Skeletal muscle tissue (tissue), 4 donors: Measurements from ENCODE around the gene FGF7. TPM values are rescaled to one million over a fixed set of nuclear protein-coding genes. Genes with fewer than 3 reads are reported as not detected.
"Not testable (repeated sequence)": the region's sequence is repeated elsewhere in the genome, so short reads cannot be mapped to it uniquely, and the experiment has no call there.

Experiments used
- H3K27ac ChIP-seq: one replicate; pipeline ENCODE4 v1.7.0; 2013; ENCODE audit warnings: mild to moderate bottlenecking, low read depth, low read length, inconsistent platforms
- H3K27me3 ChIP-seq, 3 donors: one replicate each; pipeline ENCODE4 v1.7.0; 2013; ENCODE audit warnings: low read length in 3 of 3; ENCODE audit not compliant: control insufficient read depth in 3 of 3, insufficient read depth in 3 of 3
- H3K36me3 ChIP-seq, 3 donors: one replicate each; pipeline ENCODE4 v1.7.0; 2013; ENCODE audit warnings: low read length in 3 of 3; ENCODE audit not compliant: control insufficient read depth in 3 of 3, insufficient read depth in 3 of 3
- H3K4me1 ChIP-seq, 3 donors: one replicate each; pipeline ENCODE4 v1.7.0; 2013; ENCODE audit warnings: low read length in 3 of 3, mild to moderate bottlenecking in 3 of 3; ENCODE audit not compliant: control insufficient read depth in 3 of 3, insufficient read depth in 3 of 3
- H3K4me3 ChIP-seq, 3 donors: one replicate each; pipeline ENCODE4 v1.7.0; 2013; ENCODE audit warnings: low read length in 3 of 3
- H3K9ac ChIP-seq, 3 donors: one replicate each; pipeline ENCODE4 v1.7.0; 2013; ENCODE audit warnings: low read length in 3 of 3, mild to moderate bottlenecking in 3 of 3, moderate library complexity in 2 of 3, low read depth in 1 of 3
- H3K9me3 ChIP-seq, 3 donors: one replicate each; pipeline ENCODE4 v1.7.0; 2013; ENCODE audit warnings: low read length in 3 of 3; ENCODE audit not compliant: control insufficient read depth in 3 of 3
- total RNA-seq: library from RNA; depleted of rRNA; stranded (reverse); fragments of >200 nt; gene quantifications from one replicate; pipeline ENCODE4 v1.2.3, GENCODE V29; 2014
- donor health status: Osteomylitis.

FGF7 gene
- total RNA-seq, 1 donor from 2014 or later = 7.3 TPM

- Histone ChIP-seq H3K36me3 (no peaks in the 10 kb centered on the region), H3K27ac (no peak overlapping the region), H3K9ac (no peak overlapping the region), H3K4me1 (peaks cover 0 to 6% (median 0%) of the 10 kb centered on the region in 3 donors), H3K9me3 (no peaks in the 10 kb centered on the region), H3K4me3 (no peak overlapping the region), H3K27me3 (no peaks in the 10 kb centered on the region)
Observed at GRCh38 chr15:49464522-49464921, 41.5 kb downstream of the FGF7 start.

GRCh38 chr15:49466119-49466518 lies 43.1 kb downstream of the FGF7 start:
- H3K9ac ChIP-seq = no peak overlapping the region
- peaks cover 0 to 4% (median 0%) of the 10 kb centered on the region in 3 donors for H3K4me1 ChIP-seq
- no peaks in the 10 kb centered on the region for H3K27me3 ChIP-seq
- H3K27ac ChIP-seq = no peak overlapping the region
- H3K9me3 ChIP-seq = no peaks in the 10 kb centered on the region
- no peaks in the 10 kb centered on the region for H3K36me3 ChIP-seq
- peak overlapping the region in 1 of 3 donors; percentile 7 for H3K4me3 ChIP-seq

GRCh38 chr15:49467746-49468480 lies 44.9 kb downstream of the FGF7 start:
- H3K9ac ChIP-seq = no peak overlapping the region
- no peaks in the 10 kb centered on the region for H3K27me3 ChIP-seq
- H3K27ac ChIP-seq = no peak overlapping the region
- no peaks in the 10 kb centered on the region for H3K9me3 ChIP-seq
- H3K36me3 ChIP-seq = no peaks in the 10 kb centered on the region
- H3K4me1 ChIP-seq = no peaks in the 10 kb centered on the region
- no peak overlapping the region for H3K4me3 ChIP-seq

GRCh38 chr15:49468481-49468839 lies 45.4 kb downstream of the FGF7 start:
- no peak overlapping the region for H3K27ac ChIP-seq
- no peaks in the 10 kb centered on the region for H3K27me3 ChIP-seq
- H3K36me3 ChIP-seq = no peaks in the 10 kb centered on the region
- no peaks in the 10 kb centered on the region for H3K4me1 ChIP-seq
- H3K9ac ChIP-seq = no peak overlapping the region
- no peaks in the 10 kb centered on the region for H3K9me3 ChIP-seq
- no peak overlapping the region for H3K4me3 ChIP-seq

- H3K4me3 ChIP-seq, H3K36me3 ChIP-seq, H3K9me3 ChIP-seq, H3K9ac ChIP-seq, H3K27ac ChIP-seq, H3K4me1 ChIP-seq, H3K27me3 ChIP-seq: not testable (repeated sequence)
Observed at GRCh38 chr15:49471248-49471647, 48.2 kb downstream of the FGF7 start.

GRCh38 chr15:49471733-49472132 lies 48.7 kb downstream of the FGF7 start:
- Histone ChIP-seq H3K36me3 (no peaks in the 10 kb centered on the region), H3K9ac (no peak overlapping the region), H3K4me3 (no peak overlapping the region), H3K27ac (no peak overlapping the region), H3K9me3 (no peaks in the 10 kb centered on the region), H3K27me3 (no peaks in the 10 kb centered on the region), H3K4me1 (no peaks in the 10 kb centered on the region)

GRCh38 chr15:49472338-49472737 lies 49.3 kb downstream of the FGF7 start:
- Histone ChIP-seq H3K27ac (no peak overlapping the region), H3K9me3 (no peaks in the 10 kb centered on the region), H3K4me1 (no peaks in the 10 kb centered on the region), H3K36me3 (no peaks in the 10 kb centered on the region), H3K9ac (no peak overlapping the region), H3K4me3 (no peak overlapping the region), H3K27me3 (no peaks in the 10 kb centered on the region)

- H3K27me3 ChIP-seq = no peaks in the 10 kb centered on the region
- H3K9me3 ChIP-seq = no peaks in the 10 kb centered on the region
- no peak overlapping the region for H3K27ac ChIP-seq
- no peaks in the 10 kb centered on the region for H3K36me3 ChIP-seq
- no peaks in the 10 kb centered on the region for H3K4me1 ChIP-seq
- H3K4me3 ChIP-seq = no peak overlapping the region
- H3K9ac ChIP-seq = no peak overlapping the region
Observed at GRCh38 chr15:49473031-49473430, 50.0 kb downstream of the FGF7 start.

GRCh38 chr15:49478021-49478420 lies 55.0 kb downstream of the FGF7 start:
- not testable (repeated sequence) for H3K4me1 ChIP-seq, H3K9me3 ChIP-seq

GRCh38 chr15:49478982-49479381 lies 55.9 kb downstream of the FGF7 start:
- H3K27me3 ChIP-seq, H3K9ac ChIP-seq, H3K9me3 ChIP-seq, H3K4me3 ChIP-seq, H3K36me3 ChIP-seq, H3K27ac ChIP-seq, H3K4me1 ChIP-seq: not testable (repeated sequence)

More at GRCh38 chr15:49478021-49478420, 55.0 kb downstream of the FGF7 start:
- not testable (repeated sequence) for H3K36me3 ChIP-seq, H3K27ac ChIP-seq, H3K27me3 ChIP-seq, H3K4me3 ChIP-seq, H3K9ac ChIP-seq
